WTC11 (cell line): Measurements from ENCODE around the gene ASCC1.

Experiments used
- CREB1 ChIP-seq: sonication (generic); formaldehyde crosslinking; IDR thresholded peaks from 2 replicates; pipeline ENCODE4 v1.8.0; 2023; ENCODE audit warnings: mild to moderate bottlenecking, missing genetic modification reagents
- ESRRA ChIP-seq: sonication (generic); formaldehyde crosslinking; IDR thresholded peaks from 2 replicates; pipeline ENCODE4 v1.8.1; 2022; ENCODE audit warnings: mild to moderate bottlenecking, missing genetic modification reagents, borderline replicate concordance
- GABPB1 ChIP-seq: sonication (generic); formaldehyde crosslinking; IDR thresholded peaks from 2 replicates; pipeline ENCODE4 v1.8.1; 2023; ENCODE audit warnings: mild to moderate bottlenecking, missing genetic modification reagents
- JAZF1 ChIP-seq: fragments of 250-450 bp; sonication (Bioruptor Pico); IDR thresholded peaks from 2 replicates; pipeline ENCODE4 v1.9.0; 2021; ENCODE audit warnings: moderate library complexity, mild to moderate bottlenecking, inconsistent platforms
- JUN ChIP-seq: sonication (generic); formaldehyde crosslinking; IDR thresholded peaks from 2 replicates; pipeline ENCODE4 v1.8.0; 2023; ENCODE audit warnings: mild to moderate bottlenecking, missing genetic modification reagents
- KAT7 ChIP-seq: sonication (generic); formaldehyde crosslinking; IDR thresholded peaks from 2 replicates; pipeline ENCODE4 v1.8.1; 2023; ENCODE audit warnings: missing genetic modification reagents, mild to moderate bottlenecking, borderline replicate concordance
- NFATC4 ChIP-seq: fragments of 250-450 bp; sonication (Bioruptor Pico); IDR thresholded peaks from 2 replicates; pipeline ENCODE4 v1.9.0; 2021; ENCODE audit warnings: mild to moderate bottlenecking
- SP1 ChIP-seq: sonication (generic); formaldehyde crosslinking; conservative IDR thresholded peaks from 2 replicates; pipeline ENCODE4 v1.8.1; 2022; ENCODE audit warnings: missing genetic modification reagents
- ZNF138 ChIP-seq: sonication (generic); formaldehyde crosslinking; conservative IDR thresholded peaks from 2 replicates; pipeline ENCODE4 v1.8.1; 2022; ENCODE audit warnings: mild to moderate bottlenecking, moderate library complexity, missing genetic modification reagents
- ZNF425 ChIP-seq: fragments of 250-450 bp; sonication (Bioruptor Pico); conservative IDR thresholded peaks from 2 replicates; pipeline ENCODE4 v1.9.0; 2021; ENCODE audit warnings: mild to moderate bottlenecking
- TF ChIP-seq, protein P1 (sequence below): fragments of 200-600 bp; IDR thresholded peaks from 2 replicates; pipeline ENCODE4 v1.8.0; 2022; ENCODE audit warnings: antibody characterized with exemption
- TF ChIP-seq, protein P2 (sequence below): sonication (generic); formaldehyde crosslinking; IDR thresholded peaks from 2 replicates; pipeline ENCODE4 v1.8.0; 2022; ENCODE audit warnings: mild to moderate bottlenecking, missing genetic modification reagents
- TF ChIP-seq, protein P3 (sequence below): sonication (generic); formaldehyde crosslinking; IDR thresholded peaks from 2 replicates; pipeline ENCODE4 v1.8.1; 2023; ENCODE audit warnings: mild to moderate bottlenecking, missing genetic modification reagents
- TF ChIP-seq, protein P4 (sequence below): sonication (generic); formaldehyde crosslinking; conservative IDR thresholded peaks from 2 replicates; pipeline ENCODE4 v1.8.1; 2022; ENCODE audit warnings: mild to moderate bottlenecking, missing genetic modification reagents

GRCh38 chr10:72106154-72106849 lies 109.8 kb downstream of the ASCC1 start:
- TF ChIP-seq ESRRA (CRISPR knock-in tag), result no peak
- TF ChIP-seq, protein P1, sequence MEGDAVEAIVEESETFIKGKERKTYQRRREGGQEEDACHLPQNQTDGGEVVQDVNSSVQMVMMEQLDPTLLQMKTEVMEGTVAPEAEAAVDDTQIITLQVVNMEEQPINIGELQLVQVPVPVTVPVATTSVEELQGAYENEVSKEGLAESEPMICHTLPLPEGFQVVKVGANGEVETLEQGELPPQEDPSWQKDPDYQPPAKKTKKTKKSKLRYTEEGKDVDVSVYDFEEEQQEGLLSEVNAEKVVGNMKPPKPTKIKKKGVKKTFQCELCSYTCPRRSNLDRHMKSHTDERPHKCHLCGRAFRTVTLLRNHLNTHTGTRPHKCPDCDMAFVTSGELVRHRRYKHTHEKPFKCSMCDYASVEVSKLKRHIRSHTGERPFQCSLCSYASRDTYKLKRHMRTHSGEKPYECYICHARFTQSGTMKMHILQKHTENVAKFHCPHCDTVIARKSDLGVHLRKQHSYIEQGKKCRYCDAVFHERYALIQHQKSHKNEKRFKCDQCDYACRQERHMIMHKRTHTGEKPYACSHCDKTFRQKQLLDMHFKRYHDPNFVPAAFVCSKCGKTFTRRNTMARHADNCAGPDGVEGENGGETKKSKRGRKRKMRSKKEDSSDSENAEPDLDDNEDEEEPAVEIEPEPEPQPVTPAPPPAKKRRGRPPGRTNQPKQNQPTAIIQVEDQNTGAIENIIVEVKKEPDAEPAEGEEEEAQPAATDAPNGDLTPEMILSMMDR, result no peak
- TF ChIP-seq, protein P2, sequence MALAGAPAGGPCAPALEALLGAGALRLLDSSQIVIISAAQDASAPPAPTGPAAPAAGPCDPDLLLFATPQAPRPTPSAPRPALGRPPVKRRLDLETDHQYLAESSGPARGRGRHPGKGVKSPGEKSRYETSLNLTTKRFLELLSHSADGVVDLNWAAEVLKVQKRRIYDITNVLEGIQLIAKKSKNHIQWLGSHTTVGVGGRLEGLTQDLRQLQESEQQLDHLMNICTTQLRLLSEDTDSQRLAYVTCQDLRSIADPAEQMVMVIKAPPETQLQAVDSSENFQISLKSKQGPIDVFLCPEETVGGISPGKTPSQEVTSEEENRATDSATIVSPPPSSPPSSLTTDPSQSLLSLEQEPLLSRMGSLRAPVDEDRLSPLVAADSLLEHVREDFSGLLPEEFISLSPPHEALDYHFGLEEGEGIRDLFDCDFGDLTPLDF (CRISPR knock-in tag), result no peak
- no peak for TF ChIP-seq CREB1
- TF ChIP-seq, protein P3, sequence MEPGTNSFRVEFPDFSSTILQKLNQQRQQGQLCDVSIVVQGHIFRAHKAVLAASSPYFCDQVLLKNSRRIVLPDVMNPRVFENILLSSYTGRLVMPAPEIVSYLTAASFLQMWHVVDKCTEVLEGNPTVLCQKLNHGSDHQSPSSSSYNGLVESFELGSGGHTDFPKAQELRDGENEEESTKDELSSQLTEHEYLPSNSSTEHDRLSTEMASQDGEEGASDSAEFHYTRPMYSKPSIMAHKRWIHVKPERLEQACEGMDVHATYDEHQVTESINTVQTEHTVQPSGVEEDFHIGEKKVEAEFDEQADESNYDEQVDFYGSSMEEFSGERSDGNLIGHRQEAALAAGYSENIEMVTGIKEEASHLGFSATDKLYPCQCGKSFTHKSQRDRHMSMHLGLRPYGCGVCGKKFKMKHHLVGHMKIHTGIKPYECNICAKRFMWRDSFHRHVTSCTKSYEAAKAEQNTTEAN (CRISPR knock-in tag), result no peak
- no peak for TF ChIP-seq JUN (CRISPR knock-in tag)
- no peak for TF ChIP-seq SP1
- TF ChIP-seq NFATC4 (CRISPR knock-in tag), result no peak
- no peak for TF ChIP-seq GABPB1 (CRISPR knock-in tag)
- TF ChIP-seq ZNF138, result no peak
- no peak for TF ChIP-seq KAT7 (CRISPR knock-in tag)
- TF ChIP-seq, protein P4, sequence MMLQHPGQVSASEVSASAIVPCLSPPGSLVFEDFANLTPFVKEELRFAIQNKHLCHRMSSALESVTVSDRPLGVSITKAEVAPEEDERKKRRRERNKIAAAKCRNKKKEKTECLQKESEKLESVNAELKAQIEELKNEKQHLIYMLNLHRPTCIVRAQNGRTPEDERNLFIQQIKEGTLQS, result no peak
- TF ChIP-seq ZNF425 (CRISPR knock-in tag), result no peak
- no peak for TF ChIP-seq JAZF1 (CRISPR knock-in tag)
